ENCODE data around the gene LYPD3.

DNA sequence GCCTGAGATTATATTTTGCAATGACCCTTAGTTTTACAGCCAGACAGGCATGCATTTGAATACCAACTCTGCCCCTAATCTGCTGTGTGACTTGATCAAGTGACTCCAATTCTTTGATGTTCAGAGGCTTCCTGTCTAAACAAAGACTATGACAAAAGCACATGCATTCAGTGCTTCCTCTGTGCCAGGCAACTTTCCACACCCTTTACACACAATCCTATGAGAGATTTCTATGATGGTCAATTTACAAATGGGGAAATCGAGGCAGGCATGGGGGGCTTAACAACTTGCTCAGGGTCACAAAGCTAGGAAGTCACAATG, 3.7 kb upstream of the LYPD3 start:
- TF ChIP-seq POLR2AphosphoS5 (IDR thresholded peaks at IDR 0.05) (no peak), POLR2A (IDR thresholded peaks at IDR 0.05) (no peak), CTCF (IDR thresholded peaks at IDR 0.05) (no peak)
